Measurements from ENCODE around the gene HOXA4. TPM values are rescaled to one million over a fixed set of nuclear protein-coding genes. Genes with fewer than 3 reads are reported as not detected.

The HOXA4 gene
- total RNA-seq (1 to 10 TPM; 1.7 to 3.4 TPM), polyA plus RNA-seq (ENCODE audit: insufficient read depth, low read depth, low replicate concordance) (3.3 TPM)
- long read RNA-seq, donor 1, partial matches to known transcripts, result 0 of 2 reads
- long read RNA-seq, donor 1, other reads (novel, unspliced or antisense), result 0 of 2 reads
- long read RNA-seq, donor 2, partial matches to known transcripts, result 0 of 1 reads
- long read RNA-seq, donor 2, other reads (novel, unspliced or antisense), result 0 of 1 reads

GRCh38 chr7:27130540-27131389 is at the start of gene HOXA4:
TSS of gene HOXA4 (minus strand) at chr7:27130757. CDS start at chr7:27130733, 24 bp downstream.
- H3K9me3 ChIP-seq, result no peaks in the 10 kb centered on the region
- no peak within 1 kb of the TSS for H3K27ac ChIP-seq
- DNase-seq, result peak; percentile 88
- H3K4me1 ChIP-seq, result no peaks in the 10 kb centered on the region
- WGBS, 2 donors, result 5 to 7% methylated on average over 15 to 66 of the region's 67 CpGs
- intact Hi-C loops (cut with DNase I; ENCODE audit: low total_unique reads), result no loop called here
- no peaks in the 10 kb centered on the region for H3K36me3 ChIP-seq (ENCODE audit: low read depth, missing control alignments)
- H3K4me3 ChIP-seq, result peak within 1 kb of the TSS; percentile 57 to 75
- H3K27me3 ChIP-seq, result no peaks in the 10 kb centered on the region
- TF ChIP-seq POLR2A (IDR thresholded peaks at IDR 0.05), result no peak

GRCh38 chr7:27179503-27180430 is 49.2 kb upstream of the HOXA4 start:
- no peak for TF ChIP-seq POLR2A (IDR thresholded peaks at IDR 0.05)
- TF ChIP-seq CTCF (IDR thresholded peaks at IDR 0.05), result peak; percentile 46 to 76 (median 56)
- no peaks in the 10 kb centered on the region for H3K27me3 ChIP-seq

GRCh38 chr7:27179030-27179429 is 48.5 kb upstream of the HOXA4 start:
- intact Hi-C loops (cut with DNase I; ENCODE audit: low total_unique reads), result no loop called here
- WGBS, 2 donors, result 41% methylated on average over 14 of the region's 14 CpGs
- Histone ChIP-seq H3K27ac (no peak overlapping the region), H3K4me1 (peaks cover 10% of the 10 kb centered on the region), H3K36me3 (ENCODE audit: low read depth, missing control alignments) (no peaks in the 10 kb centered on the region), H3K27me3 (no peaks in the 10 kb centered on the region), H3K4me3 (no peak overlapping the region), H3K9me3 (no peaks in the 10 kb centered on the region)
- DNase-seq, result no peak
- no peak for TF ChIP-seq CTCF (IDR thresholded peaks at IDR 0.05)
- no peak for TF ChIP-seq POLR2A (IDR thresholded peaks at IDR 0.05)

More at GRCh38 chr7:27179503-27180430, 49.2 kb upstream of the HOXA4 start:
- intact Hi-C loops (cut with DNase I; ENCODE audit: low total_unique reads), result no loop called here
- Histone ChIP-seq H3K4me3 (peak overlapping the region; percentile 9 to 32), H3K27ac (no peak overlapping the region), H3K9me3 (no peaks in the 10 kb centered on the region), H3K4me1 (peaks cover 7% of the 10 kb centered on the region), H3K36me3 (ENCODE audit: low read depth, missing control alignments) (no peaks in the 10 kb centered on the region)
- WGBS, 2 donors, result 9 to 11% methylated on average over 56 of the region's 56 CpGs
- DNase-seq, result peak; percentile 78

- intact Hi-C loops (cut with DNase I; ENCODE audit: low total_unique reads), result no loop called here
- DNase-seq, result no peak
- H3K27me3 ChIP-seq, result no peaks in the 10 kb centered on the region
Observed at GRCh38 chr7:27178366-27178765, 47.8 kb upstream of the HOXA4 start.

More at GRCh38 chr7:27178366-27178765, 47.8 kb upstream of the HOXA4 start:
- Histone ChIP-seq H3K9me3 (no peaks in the 10 kb centered on the region), H3K36me3 (ENCODE audit: low read depth, missing control alignments) (no peaks in the 10 kb centered on the region), H3K4me3 (no peak overlapping the region), H3K27ac (no peak overlapping the region), H3K4me1 (peaks cover 6% of the 10 kb centered on the region)
- WGBS, 2 donors, result 91% methylated on average over 6 of the region's 6 CpGs
- TF ChIP-seq POLR2A (IDR thresholded peaks at IDR 0.05), result no peak
- no peak for TF ChIP-seq CTCF (IDR thresholded peaks at IDR 0.05)
